ENCODE results near the gene RAB34. TPM values are rescaled to one million over a fixed set of nuclear protein-coding genes. Genes with fewer than 3 reads are reported as not detected.

The RAB34 gene
- total and polyA plus RNA-seq, 7 donors: 16.6 to 205 (median 146) TPM

DNA sequence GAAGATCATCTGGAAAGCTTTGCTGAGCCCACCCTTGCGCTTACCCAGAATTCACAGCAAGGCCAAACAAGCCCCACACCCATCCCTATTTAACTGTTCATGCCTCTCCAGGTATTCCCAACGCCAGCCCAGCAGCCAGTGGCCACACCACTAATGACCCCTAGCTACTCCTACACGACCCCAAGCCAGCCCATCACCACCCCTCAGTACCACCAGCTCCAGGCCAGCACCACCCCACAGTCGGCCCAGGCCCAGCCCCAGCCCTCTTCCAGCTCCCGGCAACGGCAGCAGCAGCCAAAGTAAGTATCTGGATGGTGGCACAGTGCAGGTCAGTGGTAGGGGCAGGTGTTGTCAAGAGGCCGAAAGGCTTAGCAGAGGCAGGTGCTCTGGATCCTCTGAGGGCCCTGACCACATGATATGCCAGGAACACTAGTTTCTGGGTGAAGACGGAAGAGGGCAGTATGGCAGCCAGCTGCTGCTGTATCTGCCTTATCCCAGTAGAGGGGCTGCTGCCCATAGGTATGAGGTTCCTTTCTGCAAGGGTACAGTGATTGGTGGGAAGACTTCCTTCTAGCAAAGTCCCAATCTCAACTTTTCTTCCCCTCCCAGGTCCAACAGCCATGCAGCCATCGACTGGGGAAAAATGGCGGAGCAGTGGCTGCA lies 16.7 kb downstream of the RAB34 start:
- no peaks in the 10 kb centered on the region for H3K4me1 ChIP-seq
- DNase-seq: no peak
- WGBS, 2 donors: 94 to 95% methylated on average over 10 of the region's 10 CpGs
- H3K4me3 ChIP-seq: no peak overlapping the region
- intact Hi-C loops (cut with DNase I): no loop called here
- H3K27ac ChIP-seq: no peak overlapping the region
- TF ChIP-seq, protein P1, sequence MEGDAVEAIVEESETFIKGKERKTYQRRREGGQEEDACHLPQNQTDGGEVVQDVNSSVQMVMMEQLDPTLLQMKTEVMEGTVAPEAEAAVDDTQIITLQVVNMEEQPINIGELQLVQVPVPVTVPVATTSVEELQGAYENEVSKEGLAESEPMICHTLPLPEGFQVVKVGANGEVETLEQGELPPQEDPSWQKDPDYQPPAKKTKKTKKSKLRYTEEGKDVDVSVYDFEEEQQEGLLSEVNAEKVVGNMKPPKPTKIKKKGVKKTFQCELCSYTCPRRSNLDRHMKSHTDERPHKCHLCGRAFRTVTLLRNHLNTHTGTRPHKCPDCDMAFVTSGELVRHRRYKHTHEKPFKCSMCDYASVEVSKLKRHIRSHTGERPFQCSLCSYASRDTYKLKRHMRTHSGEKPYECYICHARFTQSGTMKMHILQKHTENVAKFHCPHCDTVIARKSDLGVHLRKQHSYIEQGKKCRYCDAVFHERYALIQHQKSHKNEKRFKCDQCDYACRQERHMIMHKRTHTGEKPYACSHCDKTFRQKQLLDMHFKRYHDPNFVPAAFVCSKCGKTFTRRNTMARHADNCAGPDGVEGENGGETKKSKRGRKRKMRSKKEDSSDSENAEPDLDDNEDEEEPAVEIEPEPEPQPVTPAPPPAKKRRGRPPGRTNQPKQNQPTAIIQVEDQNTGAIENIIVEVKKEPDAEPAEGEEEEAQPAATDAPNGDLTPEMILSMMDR (IDR thresholded peaks at IDR 0.05): no peak
- TF ChIP-seq EP300 (IDR thresholded peaks at IDR 0.05) (no peak), POLR2A (IDR thresholded peaks at IDR 0.05) (no peak), POLR2AphosphoS5 (IDR thresholded peaks at IDR 0.05) (no peak)
- no peaks in the 10 kb centered on the region for H3K27me3 ChIP-seq
- H3K36me3 ChIP-seq: peaks cover 57 to 81% (median 67%) of the 10 kb centered on the region in 4 donors
- no peaks in the 10 kb centered on the region for H3K9me3 ChIP-seq

DNA sequence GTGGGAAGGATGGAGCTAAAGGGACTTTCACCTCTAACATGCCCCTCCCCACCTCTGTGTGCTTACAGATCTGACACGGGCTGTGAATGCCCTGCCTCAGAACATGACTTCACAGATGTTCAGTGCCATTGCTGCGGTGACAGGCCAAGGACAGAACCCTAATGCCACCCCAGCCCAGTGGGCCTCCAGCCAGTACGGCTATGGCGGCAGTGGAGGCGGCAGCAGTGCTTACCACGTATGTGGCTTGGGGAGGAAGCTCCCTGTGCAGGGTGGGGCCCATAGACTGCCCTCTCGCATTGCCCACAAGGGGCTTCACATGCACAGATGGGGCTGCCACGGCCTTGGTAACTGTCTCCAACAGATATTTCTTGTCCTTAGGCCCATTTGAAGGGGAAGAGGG lies 17.4 kb downstream of the RAB34 start:
- intact Hi-C loops (cut with DNase I): no loop called here
- no peaks in the 10 kb centered on the region for H3K4me1 ChIP-seq
- no peaks in the 10 kb centered on the region for H3K27me3 ChIP-seq
- H3K36me3 ChIP-seq: peaks cover 64 to 88% (median 74%) of the 10 kb centered on the region in 4 donors
- no peak for DNase-seq
- H3K9me3 ChIP-seq: no peaks in the 10 kb centered on the region
- no peak overlapping the region for H3K27ac ChIP-seq
- no peak overlapping the region for H3K4me3 ChIP-seq
- 77 to 89% methylated on average over 8 of the region's 8 CpGs for WGBS, 2 donors
- no peak for TF ChIP-seq EP300 (IDR thresholded peaks at IDR 0.05)
- TF ChIP-seq POLR2AphosphoS5 (IDR thresholded peaks at IDR 0.05): no peak
- no peak for TF ChIP-seq POLR2A (IDR thresholded peaks at IDR 0.05)
- TF ChIP-seq, protein P1 (IDR thresholded peaks at IDR 0.05): no peak

DNA sequence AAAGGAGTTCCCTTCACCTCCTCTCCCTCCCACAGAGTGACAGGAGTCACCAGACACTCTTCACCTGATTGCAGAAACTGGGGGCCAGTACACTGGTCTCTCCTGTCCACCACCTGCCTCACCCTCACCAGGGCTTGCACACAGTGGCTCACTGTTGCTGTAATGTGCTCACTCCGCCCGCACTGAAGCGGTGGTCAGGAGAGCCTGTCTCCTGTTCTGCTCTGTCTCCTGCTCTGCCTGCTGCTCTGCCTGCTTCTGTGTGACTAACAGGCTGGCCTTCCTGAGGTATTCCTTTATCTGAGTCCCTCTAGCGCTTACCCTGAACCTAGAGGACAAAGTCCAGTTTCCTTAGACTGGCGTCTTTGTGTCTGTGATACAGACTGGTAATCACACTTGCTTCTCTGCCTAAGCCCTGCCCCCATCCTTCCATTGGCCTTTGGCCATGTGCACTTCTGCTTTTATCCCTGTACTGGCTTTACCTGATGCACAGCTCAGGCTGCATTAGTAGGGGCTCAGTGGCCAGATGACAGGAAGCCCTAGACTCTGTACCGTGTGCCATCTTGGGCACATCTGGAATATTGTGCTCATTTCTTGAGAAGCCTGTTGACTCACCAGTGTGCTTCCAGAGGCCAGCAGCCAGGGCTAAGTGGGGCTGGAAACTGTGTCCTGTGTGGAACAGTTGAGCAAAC lies 19.3 kb downstream of the RAB34 start:
- no peak for TF ChIP-seq POLR2AphosphoS5 (IDR thresholded peaks at IDR 0.05)
- no peak for TF ChIP-seq EP300 (IDR thresholded peaks at IDR 0.05)
- peak in 1 of 2 donors; percentile 37 for TF ChIP-seq POLR2A (IDR thresholded peaks at IDR 0.05)
- TF ChIP-seq, protein P1 (IDR thresholded peaks at IDR 0.05): peak in 1 of 4 experiments; percentile 6
- no peaks in the 10 kb centered on the region for H3K4me1 ChIP-seq
- 19 to 76% methylated on average over 6 of the region's 6 CpGs for WGBS, 2 donors

DNA sequence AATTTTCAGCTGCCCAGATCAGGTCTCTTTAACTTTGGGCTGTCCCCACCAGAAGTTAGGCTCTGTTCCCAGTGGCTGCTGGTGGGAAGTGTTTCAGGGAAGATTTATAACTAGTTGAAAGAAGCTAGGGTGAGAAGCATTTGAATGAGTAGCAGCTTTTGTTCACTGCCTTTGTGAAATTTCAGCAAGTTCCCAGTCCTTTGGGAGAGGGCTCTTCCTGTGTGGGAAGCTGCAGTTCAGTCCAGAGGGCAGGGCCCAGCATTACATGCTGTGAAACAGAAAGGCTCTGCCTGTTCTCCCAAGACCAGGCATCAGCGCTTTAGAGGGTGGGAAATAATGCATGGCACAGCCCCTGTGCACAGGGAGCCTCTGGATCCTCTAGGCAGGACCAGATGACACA lies 23.8 kb downstream of the RAB34 start:
- Histone ChIP-seq H3K27ac (no peak overlapping the region), H3K36me3 (peaks cover 71 to 100% (median 91%) of the 10 kb centered on the region in 4 donors), H3K4me3 (no peak overlapping the region), H3K27me3 (no peaks in the 10 kb centered on the region), H3K9me3 (no peaks in the 10 kb centered on the region), H3K4me1 (no peaks in the 10 kb centered on the region)
- 95 to 97% methylated on average over 1 of the region's 1 CpG for WGBS, 2 donors
- TF ChIP-seq POLR2A (IDR thresholded peaks at IDR 0.05) (no peak), POLR2AphosphoS5 (IDR thresholded peaks at IDR 0.05) (no peak), EP300 (IDR thresholded peaks at IDR 0.05) (no peak)
- TF ChIP-seq, protein P1 (IDR thresholded peaks at IDR 0.05): no peak
- no peak for DNase-seq
- intact Hi-C loops (cut with DNase I): no loop called here

More for the DNA sequence above, 19.3 kb downstream of the RAB34 start:
- no peak overlapping the region for H3K27ac ChIP-seq
- no peaks in the 10 kb centered on the region for H3K9me3 ChIP-seq
- no peaks in the 10 kb centered on the region for H3K27me3 ChIP-seq
- H3K36me3 ChIP-seq: peaks cover 76 to 100% (median 92%) of the 10 kb centered on the region in 4 donors
- no peak overlapping the region for H3K4me3 ChIP-seq
- intact Hi-C loops (cut with DNase I): no loop called here
- no peak for DNase-seq

All from sigmoid colon (tissue), 7 donors.